GM20431 (cell line): Measurements from ENCODE around the gene FBH1.
"Not testable (repeated sequence)": the region's sequence is repeated elsewhere in the genome, so short reads cannot be mapped to it uniquely, and the experiment has no call there.

Source experiments
- in situ Hi-C: fragments of 300-500 bp; cut with MseI, MboI; formaldehyde crosslinking; loops from one replicate; pipeline ENCODE4 v1.15.0; 2020; ENCODE audit warnings: low sequenced_read_pairs; ENCODE audit not compliant: unreplicated experiment

Gene FBH1

GRCh38 chr10:5953676-5954075 is 63.6 kb downstream of the FBH1 start:
- in situ Hi-C loops = no loop called here

- in situ Hi-C loops = no loop called here
These were observed 66.3 kb downstream of the FBH1 start for GRCh38 chr10:5956146-5956936.

- in situ Hi-C loops = no loop called here
These were observed 68.0 kb downstream of the FBH1 start for GRCh38 chr10:5958077-5958476.

- in situ Hi-C loops = no loop called here
These were observed 68.6 kb downstream of the FBH1 start for GRCh38 chr10:5958675-5959074.

GRCh38 chr10:5959142-5959541 is 69.1 kb downstream of the FBH1 start:
- in situ Hi-C loops = no loop called here

GRCh38 chr10:5959581-5960069 is 69.6 kb downstream of the FBH1 start:
- in situ Hi-C loops = no loop called here

GRCh38 chr10:5960070-5960972 is 70.3 kb downstream of the FBH1 start:
- in situ Hi-C loops = no loop called here

- in situ Hi-C loops = not testable (repeated sequence)
These were observed 70.9 kb downstream of the FBH1 start for GRCh38 chr10:5960973-5961275.

GRCh38 chr10:5961405-5962100 is 71.5 kb downstream of the FBH1 start:
- in situ Hi-C loops = no loop called here

- in situ Hi-C loops = not testable (repeated sequence)
These were observed 72.4 kb downstream of the FBH1 start for GRCh38 chr10:5962358-5962940.

- in situ Hi-C loops = no loop called here
These were observed 73.0 kb downstream of the FBH1 start for GRCh38 chr10:5963071-5963470.

GRCh38 chr10:5963591-5963990 is 73.5 kb downstream of the FBH1 start:
- in situ Hi-C loops = no loop called here

GRCh38 chr10:5964736-5965135 is 74.7 kb downstream of the FBH1 start:
- in situ Hi-C loops = no loop called here

- in situ Hi-C loops = no loop called here
These were observed 75.2 kb downstream of the FBH1 start for GRCh38 chr10:5965266-5965665.

- in situ Hi-C loops = no loop called here
These were observed 78.1 kb downstream of the FBH1 start for GRCh38 chr10:5968037-5968680.

- in situ Hi-C loops = no loop called here
These were observed 78.8 kb downstream of the FBH1 start for GRCh38 chr10:5968681-5969453.

- in situ Hi-C loops = no loop called here
These were observed 80.0 kb downstream of the FBH1 start for GRCh38 chr10:5970066-5970465.

- in situ Hi-C loops = no loop called here
These were observed 80.5 kb downstream of the FBH1 start for GRCh38 chr10:5970527-5970926.

GRCh38 chr10:5971315-5971832 is 81.3 kb downstream of the FBH1 start:
- in situ Hi-C loops = no loop called here
